Kidney (tissue), 14 donors: ENCODE measurements around the gene AGFG1. TPM values are rescaled to one million over a fixed set of nuclear protein-coding genes. Genes with fewer than 3 reads are reported as not detected.

ENCODE experiments used
- DNase-seq, 5 donors: peaks; one replicate each; pipeline ENCODE4 v3.0.0-alpha.2; 2013 to 2020
- FAIRE-seq: peaks from 2 replicates; lab custom pipeline; 2012; peaks lifted over from hg19 to GRCh38; lab: Jason Lieb, UNC
- H3K27ac ChIP-seq, 2 donors: one replicate each; pipeline ENCODE4 v1.7.0; 2013; ENCODE audit warnings: low read depth in 2 of 2, low read length in 2 of 2, inconsistent platforms in 1 of 2
- H3K27me3 ChIP-seq: one replicate; pipeline ENCODE4 v1.7.1; 2013; ENCODE audit warnings: low read length, inconsistent platforms; ENCODE audit not compliant: control insufficient read depth, insufficient read depth
- H3K36me3 ChIP-seq, 3 donors: one replicate each; pipeline versions ENCODE4 v1.7.0 to v1.7.1; 2013; ENCODE audit warnings: low read length in 3 of 3, control low read depth in 1 of 3, inconsistent platforms in 1 of 3; ENCODE audit not compliant: insufficient read depth in 3 of 3, control insufficient read depth in 2 of 3
- H3K4me1 ChIP-seq, 3 donors: one replicate each; pipeline versions ENCODE4 v1.7.0 to v1.7.1; 2013; ENCODE audit warnings: low read length in 3 of 3, inconsistent platforms in 1 of 3, low read depth in 1 of 3; ENCODE audit not compliant: control insufficient read depth in 2 of 3, insufficient read depth in 2 of 3
- H3K4me3 ChIP-seq, 3 donors: one replicate each; pipeline versions ENCODE4 v1.7.0 to v1.8.1; 2013; ENCODE audit warnings: low read length in 3 of 3, control low read depth in 1 of 3, inconsistent platforms in 1 of 3
- H3K9ac ChIP-seq, 3 donors: one replicate each; pipeline versions ENCODE4 v1.7.0 to v1.7.1; 2013; ENCODE audit warnings: low read length in 3 of 3, control low read depth in 1 of 3, inconsistent platforms in 1 of 3
- H3K9me3 ChIP-seq, 3 donors: one replicate each; pipeline versions ENCODE4 v1.7.0 to v1.7.1; 2013; ENCODE audit warnings: low read length in 3 of 3, control low read depth in 1 of 3, inconsistent platforms in 1 of 3; ENCODE audit not compliant: control insufficient read depth in 2 of 3, insufficient read depth in 1 of 3
- intact Hi-C: fragments of 100-400 bp; cut with DNase I; formaldehyde crosslinking; loops from one replicate; pipeline ENCODE4 v1.11.1; 2022
- polyA plus RNA-seq: library from polyadenylated mRNA; stranded (reverse); fragments of 350-450 nt; fragmentation: Illumina TruSeq; extraction: RNeasy Lipid Tissue Mini Kit (QIAGEN cat#74804); gene quantifications from one replicate; pipeline ENCODE4 v1.2.3, GENCODE V29; 2014; ENCODE audit warnings: low read depth, low replicate concordance; ENCODE audit not compliant: insufficient read depth
- total RNA-seq: library from RNA; stranded (reverse); fragmentation: NEBNext Ultra II Directional; extraction: Animal tissue kit (Norgen Biotek cat#: 25700); gene quantifications from one replicate; pipeline ENCODE4 v1.2.1, GENCODE V29; 2021
- TF ChIP-seq, protein P1 (sequence below): IDR thresholded peaks from 3 replicates; pipeline ENCODE4 v1.5.1; 2012; ENCODE audit warnings: mild to moderate bottlenecking, moderate library complexity, borderline replicate concordance; ENCODE audit not compliant: insufficient read depth; ENCODE audit errors: extremely low read depth
- donor health status: control.
- donor health status: control.
- donor health status: control.
- donor health status: control.
- donor health status: control.
- donor health status: DM: yes; HTN: yes; CAD: no.
- donor health status: Normal renal cell carcinoma (clear cell type).

Gene AGFG1
- total and polyA plus RNA-seq, 2 donors from 2014 or later = 36.6 to 98.9 TPM

DNA sequence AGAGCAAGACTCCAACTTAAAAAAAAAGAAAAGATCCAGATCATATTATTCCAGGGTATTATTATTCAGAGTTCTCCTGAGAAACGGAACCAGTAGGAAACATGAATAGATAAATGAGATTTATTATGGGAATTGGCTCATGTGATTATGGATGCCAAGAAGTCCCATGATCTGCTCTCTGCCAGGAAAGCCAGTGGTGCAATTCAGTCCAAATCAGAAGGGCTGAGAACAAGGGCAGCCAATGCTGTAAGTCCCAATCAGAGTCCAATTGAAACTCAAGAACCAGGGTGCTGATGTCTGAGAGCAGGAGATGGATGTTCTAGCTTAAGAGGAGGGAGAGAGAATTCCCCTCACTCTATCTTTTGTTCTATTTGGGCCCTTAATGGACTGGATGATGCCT, 134.5 kb downstream of the AGFG1 start:
- intact Hi-C loops = no loop called here
- H3K27me3 ChIP-seq = no peaks in the 10 kb centered on the region

DNA sequence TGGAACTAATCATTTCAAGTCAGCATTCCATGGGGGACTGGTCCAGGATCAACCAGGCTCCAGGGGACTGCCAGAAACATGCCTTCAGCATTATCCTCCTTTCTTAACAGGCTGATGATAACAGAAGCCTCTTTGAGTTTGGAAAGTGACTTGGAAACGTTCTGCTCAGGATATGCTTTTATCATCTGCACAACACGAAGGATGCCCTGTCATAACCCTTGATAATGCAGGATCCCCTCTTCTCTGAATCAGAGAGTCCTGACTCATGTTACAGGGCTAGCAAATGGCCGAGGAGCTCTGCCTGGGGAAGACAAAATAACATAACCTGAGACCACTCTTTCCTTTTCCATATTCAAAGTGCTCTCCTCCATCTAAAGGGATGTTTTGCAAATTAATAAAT, 136.0 kb downstream of the AGFG1 start:
- H3K27ac ChIP-seq = no peak overlapping the region
- H3K36me3 ChIP-seq = no peaks in the 10 kb centered on the region
- FAIRE-seq = no peak
- no peaks in the 10 kb centered on the region for H3K27me3 ChIP-seq
- H3K9ac ChIP-seq = no peak overlapping the region
- DNase-seq = no peak
- H3K4me3 ChIP-seq = no peak overlapping the region
- intact Hi-C loops = no loop called here
- no peaks in the 10 kb centered on the region for H3K9me3 ChIP-seq
- no peaks in the 10 kb centered on the region for H3K4me1 ChIP-seq
- TF ChIP-seq, protein P1, sequence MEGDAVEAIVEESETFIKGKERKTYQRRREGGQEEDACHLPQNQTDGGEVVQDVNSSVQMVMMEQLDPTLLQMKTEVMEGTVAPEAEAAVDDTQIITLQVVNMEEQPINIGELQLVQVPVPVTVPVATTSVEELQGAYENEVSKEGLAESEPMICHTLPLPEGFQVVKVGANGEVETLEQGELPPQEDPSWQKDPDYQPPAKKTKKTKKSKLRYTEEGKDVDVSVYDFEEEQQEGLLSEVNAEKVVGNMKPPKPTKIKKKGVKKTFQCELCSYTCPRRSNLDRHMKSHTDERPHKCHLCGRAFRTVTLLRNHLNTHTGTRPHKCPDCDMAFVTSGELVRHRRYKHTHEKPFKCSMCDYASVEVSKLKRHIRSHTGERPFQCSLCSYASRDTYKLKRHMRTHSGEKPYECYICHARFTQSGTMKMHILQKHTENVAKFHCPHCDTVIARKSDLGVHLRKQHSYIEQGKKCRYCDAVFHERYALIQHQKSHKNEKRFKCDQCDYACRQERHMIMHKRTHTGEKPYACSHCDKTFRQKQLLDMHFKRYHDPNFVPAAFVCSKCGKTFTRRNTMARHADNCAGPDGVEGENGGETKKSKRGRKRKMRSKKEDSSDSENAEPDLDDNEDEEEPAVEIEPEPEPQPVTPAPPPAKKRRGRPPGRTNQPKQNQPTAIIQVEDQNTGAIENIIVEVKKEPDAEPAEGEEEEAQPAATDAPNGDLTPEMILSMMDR = no peak

More for the DNA sequence above, 134.5 kb downstream of the AGFG1 start:
- Histone ChIP-seq H3K4me3 (no peak overlapping the region), H3K4me1 (no peaks in the 10 kb centered on the region), H3K9me3 (no peaks in the 10 kb centered on the region), H3K36me3 (no peaks in the 10 kb centered on the region), H3K27ac (no peak overlapping the region), H3K9ac (no peak overlapping the region)
- TF ChIP-seq, protein P1 = no peak
- DNase-seq (no peak), FAIRE-seq (no peak)

DNA sequence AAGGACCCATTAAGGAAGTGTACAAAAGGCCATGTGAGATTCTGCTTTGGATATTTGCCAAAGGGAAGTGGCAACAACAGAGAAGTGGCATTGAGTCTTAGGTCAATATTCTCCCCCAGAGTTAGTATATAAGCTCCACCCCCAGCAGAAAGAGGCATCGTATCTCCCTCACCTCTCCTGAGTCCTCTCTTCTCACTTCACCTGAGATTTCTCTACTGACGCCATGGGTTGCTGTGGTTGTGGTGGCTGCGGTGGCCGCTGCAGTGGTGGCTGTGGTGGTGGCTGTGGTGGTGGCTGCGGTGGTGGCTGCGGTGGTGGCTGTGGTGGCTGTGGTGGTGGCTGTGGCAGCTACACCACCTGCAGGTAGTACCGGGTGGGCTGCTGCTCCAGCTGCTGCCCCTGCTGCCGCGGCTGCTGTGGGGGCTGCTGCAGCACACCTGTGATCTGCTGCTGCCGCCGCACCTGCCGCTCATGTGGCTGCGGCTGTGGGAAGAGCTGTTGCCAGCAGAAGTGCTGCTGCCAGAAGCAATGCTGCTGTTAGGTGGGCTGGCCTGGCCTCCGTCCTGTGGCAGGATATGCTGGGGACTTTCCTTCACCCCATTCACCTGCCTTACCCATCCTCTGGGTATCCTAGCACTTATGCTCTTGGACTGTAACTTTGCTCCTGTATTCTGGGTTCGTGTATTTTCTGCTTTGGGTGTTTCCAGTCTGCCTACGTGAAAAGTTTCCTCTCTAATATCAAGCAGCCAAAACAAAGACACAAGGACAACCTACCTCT, 136.8 kb downstream of the AGFG1 start:
- TF ChIP-seq, protein P1 = no peak
- DNase-seq (peak in 1 of 5 donors; percentile 11), FAIRE-seq (no peak)
- intact Hi-C loops = no loop called here
- Histone ChIP-seq H3K36me3 (no peaks in the 10 kb centered on the region), H3K4me3 (no peak overlapping the region), H3K27ac (no peak overlapping the region), H3K9me3 (no peaks in the 10 kb centered on the region), H3K27me3 (no peaks in the 10 kb centered on the region), H3K9ac (no peak overlapping the region), H3K4me1 (no peaks in the 10 kb centered on the region)
